ENCODE measurements around the gene ARMH3.
A peak's percentile ranks its signal among the peaks of the same experiment; 100 is the strongest.

ARMH3 gene

GRCh38 chr10:101829561-101830315 lies 226.2 kb downstream of the ARMH3 start:
- no peak for DNase-seq

DNA sequence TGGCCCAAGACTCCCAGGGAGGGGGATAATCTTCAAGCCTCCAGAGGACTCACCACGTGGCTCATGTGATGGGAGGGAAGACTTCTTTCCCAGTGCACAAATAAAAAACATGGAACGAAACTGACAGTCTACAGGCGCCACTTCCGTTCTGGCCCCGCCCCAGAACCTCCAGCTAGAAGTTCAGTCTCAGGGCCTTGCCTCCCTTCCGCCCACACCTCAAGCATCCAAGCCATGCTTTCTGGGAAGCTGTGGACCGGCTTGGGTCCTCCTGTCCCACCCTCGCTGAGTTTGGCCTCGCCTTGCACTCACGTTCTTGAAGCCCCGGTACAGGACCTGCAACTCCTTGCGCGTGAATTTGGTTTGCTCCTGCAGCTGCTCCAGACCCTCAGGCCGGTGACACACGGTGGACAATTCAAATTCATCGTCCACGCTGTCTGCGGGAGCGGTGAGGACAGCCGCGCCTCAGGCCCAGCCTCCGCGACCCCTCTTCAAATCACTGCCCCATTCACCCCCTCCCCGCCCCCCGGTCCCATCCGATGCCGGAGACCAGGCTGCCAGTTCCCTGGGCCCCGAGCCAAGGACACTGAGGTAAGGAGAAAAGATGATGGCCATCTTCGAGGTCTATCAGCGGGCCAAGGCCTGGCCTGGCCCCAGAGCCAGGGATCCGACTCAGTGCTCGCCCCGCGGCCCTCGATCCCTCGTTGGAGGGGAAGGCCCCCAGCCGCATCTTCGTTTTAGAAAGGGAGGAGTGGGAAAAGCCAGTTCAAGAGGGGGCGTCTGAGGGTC lies 227.0 kb downstream of the ARMH3 start:
- no peak for DNase-seq

GRCh38 chr10:101827919-101828600 lies 227.9 kb downstream of the ARMH3 start:
- no peak for DNase-seq

DNA sequence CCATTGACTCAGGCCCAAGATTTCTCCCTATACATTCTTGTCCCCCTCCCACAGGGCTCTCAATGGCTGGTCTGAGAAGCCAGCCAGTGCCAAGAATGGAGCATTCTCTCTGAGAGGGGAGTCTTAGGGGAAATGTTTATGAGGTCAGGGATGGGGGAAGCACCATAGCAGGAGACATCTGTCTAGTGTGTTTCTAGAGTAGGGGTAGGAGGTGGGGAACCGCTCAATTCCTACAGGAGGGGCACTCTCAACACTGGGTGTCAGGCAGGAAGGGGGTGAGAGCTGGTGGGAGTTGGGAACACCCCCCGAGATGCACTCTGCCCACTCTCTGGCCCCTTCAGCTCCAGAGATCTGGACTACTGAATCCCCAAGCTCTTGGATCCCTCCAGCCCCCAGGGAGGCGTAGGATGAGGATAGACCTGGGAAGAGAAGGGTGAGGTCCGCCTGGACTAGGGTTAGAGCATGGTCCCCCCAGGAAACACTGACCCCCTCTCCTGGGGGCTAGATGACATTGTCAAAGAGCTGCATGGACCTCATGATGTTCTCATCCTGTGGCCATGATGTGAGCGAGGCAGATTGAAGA lies 229.0 kb downstream of the ARMH3 start:
- no peak for DNase-seq

GRCh38 chr10:101824736-101825135 lies 231.2 kb downstream of the ARMH3 start:
- no peak for DNase-seq

- DNase-seq, result peak in 1 of 2 donors; percentile 6
These were observed 236.9 kb downstream of the ARMH3 start for GRCh38 chr10:101818872-101819633.

GRCh38 chr10:101818119-101818871 lies 237.7 kb downstream of the ARMH3 start, which contains the start of gene OGA:
OGA (minus strand) TSS chr10:101818444; CDS start chr10:101818022, 422 bp downstream.
- DNase-seq, result peak; percentile 98 to 99

DNA sequence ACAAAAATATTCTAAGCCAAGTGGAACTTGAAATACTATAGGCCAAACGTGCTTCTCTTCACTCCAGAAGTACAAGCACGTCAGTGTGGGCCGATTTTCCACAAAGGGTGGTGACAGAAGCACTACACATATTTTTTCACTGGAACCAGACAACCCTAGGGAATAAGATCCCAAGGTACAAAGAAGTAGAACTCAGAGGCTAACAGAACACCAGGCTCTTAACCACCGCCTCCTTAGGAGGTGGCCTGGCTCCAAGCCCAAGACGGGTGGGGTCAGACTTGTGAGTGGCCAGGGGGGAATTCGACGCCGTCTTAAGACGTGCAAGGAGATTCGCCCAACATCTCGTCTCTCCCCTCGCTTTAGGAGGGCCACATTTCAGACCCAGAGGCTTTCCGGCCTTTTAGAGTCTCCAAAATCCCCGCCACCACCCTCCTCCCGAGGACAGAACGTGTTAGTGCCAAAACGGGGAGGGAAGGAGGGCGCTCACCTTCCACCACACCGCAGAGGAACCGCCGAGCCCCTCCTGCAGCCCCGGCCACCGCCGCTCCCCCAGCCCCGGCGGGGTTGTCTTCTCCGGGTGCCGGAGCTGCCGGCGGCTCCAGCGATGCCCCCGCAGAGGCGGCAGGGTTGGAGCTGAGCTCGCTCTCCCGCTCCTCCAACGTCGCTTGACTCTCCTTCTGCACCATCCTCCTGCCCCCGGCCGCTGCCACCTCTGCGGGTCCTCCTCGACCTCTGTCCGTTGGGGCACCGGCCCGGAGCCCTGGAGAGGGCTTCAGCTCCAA lies 238.4 kb downstream of the ARMH3 start:
- DNase-seq, result peak; percentile 66 to 72

- DNase-seq, result no peak
These were observed 239.0 kb downstream of the ARMH3 start for GRCh38 chr10:101816913-101817336.

DNA sequence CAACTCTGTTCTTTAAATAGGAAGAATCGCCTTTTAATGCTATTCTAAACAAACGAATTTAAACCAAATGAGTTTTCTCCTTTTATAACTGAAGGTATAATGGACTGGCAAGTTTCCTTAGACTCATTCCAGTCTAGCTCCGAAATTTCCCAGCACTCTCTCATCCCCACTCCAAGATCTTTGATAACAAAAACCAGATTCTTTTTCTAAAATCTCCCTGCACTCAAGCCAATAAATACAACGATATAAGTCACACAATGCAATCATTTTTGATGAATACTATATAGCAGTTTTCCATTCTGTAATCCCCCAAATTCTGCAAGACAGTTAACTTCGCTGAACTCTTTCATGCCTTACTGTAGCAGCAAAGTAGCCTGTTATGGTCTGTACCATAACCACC lies 239.6 kb downstream of the ARMH3 start:
- DNase-seq, result no peak

GRCh38 chr10:101814466-101815071 lies 241.4 kb downstream of the ARMH3 start:
- DNase-seq, result no peak

- DNase-seq, result no peak
These were observed 243.4 kb downstream of the ARMH3 start for GRCh38 chr10:101812606-101813005.

- no peak for DNase-seq
These were observed 248.8 kb downstream of the ARMH3 start for GRCh38 chr10:101807158-101807557.

DNA sequence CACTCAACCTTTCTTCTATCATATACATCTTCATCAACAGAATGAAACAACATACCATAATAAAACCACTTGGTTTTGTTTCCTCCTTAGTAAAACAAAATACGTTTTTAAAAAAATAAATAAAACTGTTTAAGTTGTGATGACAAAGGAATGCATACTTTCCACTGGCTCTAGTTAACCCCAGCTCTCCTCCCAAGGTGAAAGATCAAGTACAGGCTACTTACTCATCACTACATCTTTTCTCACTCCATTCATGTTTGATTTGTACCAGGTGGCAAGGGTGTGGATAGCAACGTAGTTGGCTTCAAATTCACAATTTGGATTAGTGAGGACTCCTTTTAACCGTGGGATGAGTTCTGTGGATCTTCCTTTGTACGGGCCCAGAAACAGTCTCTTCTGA lies 252.5 kb downstream of the ARMH3 start:
- DNase-seq, result no peak

DNA sequence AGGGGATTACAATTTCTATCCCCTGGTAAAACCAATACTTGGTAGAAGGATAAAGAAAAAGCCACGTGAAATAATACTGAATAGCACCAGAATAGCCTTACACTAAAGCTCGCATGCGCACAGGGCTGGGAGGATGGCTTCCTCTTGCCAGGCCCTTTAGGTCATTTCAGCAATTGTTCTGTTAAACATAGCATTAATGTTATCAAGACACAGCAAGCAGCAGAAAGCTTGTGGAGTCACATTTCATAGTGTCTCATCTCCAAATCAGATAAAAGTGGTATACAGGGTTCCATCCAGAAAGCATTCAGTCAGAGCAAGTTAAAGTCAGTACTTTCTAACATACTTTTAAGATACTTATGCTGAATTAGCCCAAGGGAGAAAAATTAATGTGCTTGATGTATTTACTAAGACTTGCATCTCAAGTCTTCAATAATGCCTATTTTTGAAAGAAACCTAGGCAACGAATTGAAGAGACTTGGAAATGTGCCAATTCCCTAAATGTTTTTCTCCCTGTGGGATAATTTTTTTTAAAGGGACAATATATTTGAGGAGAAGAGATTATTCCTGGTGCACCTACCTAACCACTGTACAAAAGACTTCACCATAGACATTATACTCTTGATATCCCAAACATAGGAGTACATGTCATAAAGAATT lies 258.4 kb downstream of the ARMH3 start:
- DNase-seq, result no peak

All from inflammatory macrophage (primary cell).